Measurements from ENCODE around the gene B3GALNT1.
A peak's percentile ranks its signal among the peaks of the same experiment; 100 is the strongest.

B3GALNT1 gene, protein sequence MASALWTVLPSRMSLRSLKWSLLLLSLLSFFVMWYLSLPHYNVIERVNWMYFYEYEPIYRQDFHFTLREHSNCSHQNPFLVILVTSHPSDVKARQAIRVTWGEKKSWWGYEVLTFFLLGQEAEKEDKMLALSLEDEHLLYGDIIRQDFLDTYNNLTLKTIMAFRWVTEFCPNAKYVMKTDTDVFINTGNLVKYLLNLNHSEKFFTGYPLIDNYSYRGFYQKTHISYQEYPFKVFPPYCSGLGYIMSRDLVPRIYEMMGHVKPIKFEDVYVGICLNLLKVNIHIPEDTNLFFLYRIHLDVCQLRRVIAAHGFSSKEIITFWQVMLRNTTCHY

DNA sequence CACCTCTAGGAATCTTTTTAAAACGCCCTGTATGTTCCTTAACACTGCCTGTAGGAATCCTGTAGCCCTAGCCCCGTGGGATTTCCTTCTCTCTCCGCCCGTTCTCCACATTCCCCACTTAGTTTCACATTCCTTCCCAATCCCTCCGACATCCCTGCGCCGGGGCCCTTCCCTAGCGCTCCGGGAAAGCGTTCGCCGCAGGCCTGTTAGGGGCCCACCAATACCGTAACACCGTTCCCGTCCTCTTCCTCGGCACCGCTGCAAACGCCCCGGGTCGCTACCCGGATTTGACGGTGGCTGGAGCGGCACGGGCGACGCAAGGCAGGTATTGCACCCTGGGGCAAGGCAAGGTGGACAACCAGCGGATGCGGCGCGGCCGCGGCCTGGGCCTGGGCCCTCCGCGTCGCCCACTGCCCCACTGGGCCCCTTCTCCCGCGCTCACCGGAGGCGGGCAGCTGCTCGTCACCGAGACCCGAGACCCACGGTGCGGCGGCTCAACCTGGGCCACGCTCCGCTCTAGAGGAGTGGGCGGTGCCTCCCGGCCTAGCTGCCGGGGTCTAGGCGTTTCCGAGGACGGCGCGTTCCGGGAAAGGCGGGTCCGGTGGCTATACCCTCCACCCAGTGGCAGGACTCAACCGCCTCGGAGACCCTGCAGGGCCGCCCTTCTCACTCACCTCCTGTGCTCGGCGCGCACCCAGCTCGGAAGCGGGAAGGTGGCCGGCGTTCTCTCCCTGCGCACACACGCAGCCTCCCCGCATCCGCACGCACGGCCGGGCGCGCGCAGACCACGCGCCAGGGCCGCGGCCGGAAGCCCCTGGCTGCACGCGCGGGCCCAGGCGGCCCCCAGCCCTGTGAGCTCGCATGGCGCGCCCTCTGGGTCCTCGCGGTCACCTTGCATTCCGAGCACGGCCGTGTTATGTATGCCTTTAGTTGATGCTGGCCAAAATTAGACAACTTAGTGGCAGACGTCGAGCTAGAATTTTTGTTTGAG, at the start of gene B3GALNT1:
Gene B3GALNT1 (minus strand): TSS at position 789 of the 991 bp plus-strand sequence. CDS start 18,595 bp downstream, outside the sequence.
- DNase-seq (ENCODE audit: low spot score), result peak; percentile 67

DNA sequence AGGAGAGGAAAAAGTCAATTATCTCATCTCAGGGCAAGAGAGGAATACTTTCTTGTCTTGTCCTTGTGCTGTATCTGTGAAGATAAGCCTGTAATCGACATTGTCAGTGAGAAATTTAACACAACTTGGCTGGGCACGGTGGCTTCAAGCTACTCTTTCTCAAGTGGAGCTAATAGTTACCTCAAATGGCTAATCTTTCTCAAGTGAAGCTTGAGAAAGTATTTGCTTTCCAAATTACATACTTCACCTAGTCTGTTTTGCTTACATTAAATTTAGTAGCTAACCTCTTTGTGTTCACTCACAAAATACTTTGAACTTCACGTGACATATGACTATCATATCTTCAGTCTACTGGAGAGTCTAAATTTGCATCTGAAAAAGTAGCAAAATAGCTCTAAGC, 48.3 kb upstream of the B3GALNT1 start:
- DNase-seq (ENCODE audit: low spot score), result no peak

- DNase-seq (ENCODE audit: low spot score), result no peak
Observed at GRCh38 chr3:161150001-161150525, 44.9 kb upstream of the B3GALNT1 start.

DNA sequence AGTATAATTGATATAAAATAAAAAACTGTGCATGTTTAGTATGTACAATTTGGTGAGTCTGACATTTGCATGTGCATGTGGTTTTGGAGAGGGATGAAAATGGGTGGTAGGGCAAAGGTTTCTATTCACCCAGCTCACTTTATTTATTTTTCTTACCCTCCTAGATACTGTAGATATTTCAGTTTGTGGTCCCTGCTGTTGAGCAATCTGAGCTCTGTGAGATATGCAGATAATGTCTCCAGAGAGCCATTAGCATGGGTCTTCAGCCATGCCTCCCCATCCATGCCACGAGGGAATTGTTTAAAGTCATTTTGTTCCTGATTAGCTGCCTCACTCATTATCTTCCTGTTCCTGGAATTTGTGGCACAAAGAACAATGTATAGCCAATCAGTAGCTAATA, 44.4 kb upstream of the B3GALNT1 start:
- no peak for DNase-seq (ENCODE audit: low spot score)

DNA sequence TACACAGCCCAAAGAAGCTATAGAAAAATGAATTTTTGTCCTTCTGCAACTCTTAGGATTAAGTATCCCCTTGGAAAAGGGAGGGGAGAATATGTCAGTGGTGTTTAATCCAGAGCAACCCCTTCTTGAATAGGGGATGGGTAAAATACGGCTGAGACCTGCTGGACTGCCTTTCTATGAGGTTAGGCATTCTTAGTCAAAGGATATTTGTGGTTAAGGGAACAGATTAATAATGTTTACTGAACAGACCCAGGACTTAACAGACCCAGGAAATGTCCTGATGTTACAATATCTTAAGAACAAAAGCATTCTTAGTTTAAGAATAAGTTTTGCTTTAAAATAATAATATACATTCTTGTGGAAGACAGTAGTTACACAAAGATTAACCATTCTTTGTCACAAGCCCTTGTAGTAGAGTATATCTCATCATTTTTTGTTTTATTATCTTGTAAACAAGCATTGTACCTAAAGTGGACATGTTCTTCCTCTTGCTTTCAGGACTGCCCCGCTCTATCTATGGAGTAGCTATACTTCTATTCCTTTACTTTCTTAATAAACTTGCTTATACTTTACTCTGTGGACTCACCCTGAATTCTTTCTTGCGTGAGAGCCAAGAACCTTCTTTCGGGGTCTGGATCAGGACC, 43.8 kb upstream of the B3GALNT1 start:
- DNase-seq (ENCODE audit: low spot score), result no peak

DNA sequence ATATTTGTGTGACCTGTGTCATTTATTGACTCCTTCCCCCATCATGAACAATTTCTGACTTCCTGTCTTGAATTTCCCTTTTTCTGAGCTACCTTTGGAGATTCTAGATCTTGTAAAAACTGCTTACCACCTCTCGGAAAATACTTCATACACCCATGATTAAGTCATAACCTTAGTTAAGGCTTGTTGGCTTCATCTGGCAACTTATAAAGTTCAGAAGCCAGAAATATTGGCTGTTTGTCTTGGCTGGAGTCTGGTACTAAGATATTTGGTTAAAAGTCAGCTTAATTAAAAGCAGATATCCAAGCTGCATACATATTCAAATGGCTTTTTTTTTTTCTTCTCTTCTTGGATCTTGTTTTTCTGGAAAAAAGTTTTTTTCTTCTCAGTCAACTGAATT, 37.3 kb upstream of the B3GALNT1 start:
- no peak for DNase-seq (ENCODE audit: low spot score)

DNA sequence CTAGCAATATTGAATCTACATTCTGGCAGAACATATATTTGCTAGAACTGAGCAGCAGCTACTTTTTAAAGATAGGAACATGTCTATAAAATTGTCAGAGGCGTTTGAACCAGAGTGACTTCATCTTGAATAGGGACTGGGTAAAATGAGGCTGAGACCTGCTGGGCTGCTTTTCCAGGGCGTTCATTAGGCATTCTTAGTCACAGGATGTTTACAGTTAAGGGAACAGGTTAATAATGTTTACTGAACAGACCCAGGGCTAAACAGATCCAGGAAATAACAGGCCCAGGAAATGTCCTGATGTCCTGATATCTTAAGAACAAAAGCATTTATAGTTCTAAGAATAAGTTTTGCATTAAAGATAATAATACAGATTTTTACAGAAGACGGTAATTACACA, 34.5 kb upstream of the B3GALNT1 start:
- no peak for DNase-seq (ENCODE audit: low spot score)

- DNase-seq (ENCODE audit: low spot score), result no peak
Observed at GRCh38 chr3:161137260-161137659, 32.1 kb upstream of the B3GALNT1 start.

GRCh38 chr3:161132391-161132790, 27.2 kb upstream of the B3GALNT1 start:
- no peak for DNase-seq (ENCODE audit: low spot score)

GRCh38 chr3:161126495-161126894, 21.3 kb upstream of the B3GALNT1 start:
- DNase-seq (ENCODE audit: low spot score), result no peak

DNA sequence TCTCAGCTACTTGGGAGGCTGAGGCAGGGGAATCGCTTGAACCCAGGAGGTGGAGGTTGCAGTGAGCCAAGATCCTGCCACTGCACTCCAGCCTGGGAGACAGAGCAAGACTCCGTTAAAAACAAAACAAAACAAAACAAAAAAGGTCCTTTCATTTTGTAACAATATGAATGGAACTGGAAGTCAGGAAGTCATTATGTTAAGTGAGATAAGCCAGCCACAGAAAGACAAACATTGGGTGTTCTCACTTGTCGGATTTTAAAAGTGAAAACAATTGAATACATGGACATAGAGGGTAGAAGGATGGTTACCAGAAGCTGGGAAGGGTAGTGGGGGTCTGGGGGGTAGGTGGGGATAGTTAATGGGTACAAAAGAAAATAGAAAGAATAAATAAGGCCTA, 12.5 kb upstream of the B3GALNT1 start:
- DNase-seq (ENCODE audit: low spot score), result no peak

DNA sequence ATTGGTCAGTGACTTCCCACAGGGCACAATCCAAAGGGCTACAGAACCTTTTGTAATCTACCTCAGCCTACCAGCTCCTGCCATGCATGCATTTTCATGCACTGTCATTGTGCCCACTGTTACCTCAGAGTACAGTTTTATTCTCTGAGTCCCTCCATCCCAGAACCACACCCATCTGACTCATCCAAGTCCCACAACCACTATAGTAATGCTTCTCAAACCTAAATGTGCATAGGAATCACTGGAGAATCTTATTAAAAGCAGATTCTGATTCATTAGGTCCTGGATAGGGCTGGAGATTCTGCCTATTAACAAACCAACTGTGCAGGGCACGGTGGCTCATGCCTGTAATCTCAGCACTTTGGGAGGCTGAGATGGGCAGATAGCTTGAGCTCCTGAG, 3.7 kb upstream of the B3GALNT1 start:
- DNase-seq (ENCODE audit: low spot score), result peak; percentile 45

DNA sequence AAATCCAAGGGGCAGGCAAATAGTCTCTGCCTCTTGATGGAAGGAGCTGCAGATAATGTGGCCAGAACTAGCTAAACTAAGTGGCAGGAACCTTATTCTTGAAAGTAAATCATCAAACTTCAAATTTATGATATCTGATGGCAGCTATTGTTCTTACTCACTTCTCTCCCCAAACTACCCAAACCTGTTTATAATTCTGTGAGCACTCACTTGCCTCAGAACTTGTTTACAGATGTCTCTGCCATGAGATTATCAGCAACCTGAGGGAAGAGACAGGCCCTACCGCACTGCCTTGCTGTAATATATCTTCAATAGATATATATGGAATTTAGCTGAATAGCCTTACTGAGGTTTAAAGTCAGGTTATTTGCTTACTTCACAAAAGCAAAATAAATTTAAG, 2.2 kb upstream of the B3GALNT1 start:
- DNase-seq (ENCODE audit: low spot score), result no peak

DNA sequence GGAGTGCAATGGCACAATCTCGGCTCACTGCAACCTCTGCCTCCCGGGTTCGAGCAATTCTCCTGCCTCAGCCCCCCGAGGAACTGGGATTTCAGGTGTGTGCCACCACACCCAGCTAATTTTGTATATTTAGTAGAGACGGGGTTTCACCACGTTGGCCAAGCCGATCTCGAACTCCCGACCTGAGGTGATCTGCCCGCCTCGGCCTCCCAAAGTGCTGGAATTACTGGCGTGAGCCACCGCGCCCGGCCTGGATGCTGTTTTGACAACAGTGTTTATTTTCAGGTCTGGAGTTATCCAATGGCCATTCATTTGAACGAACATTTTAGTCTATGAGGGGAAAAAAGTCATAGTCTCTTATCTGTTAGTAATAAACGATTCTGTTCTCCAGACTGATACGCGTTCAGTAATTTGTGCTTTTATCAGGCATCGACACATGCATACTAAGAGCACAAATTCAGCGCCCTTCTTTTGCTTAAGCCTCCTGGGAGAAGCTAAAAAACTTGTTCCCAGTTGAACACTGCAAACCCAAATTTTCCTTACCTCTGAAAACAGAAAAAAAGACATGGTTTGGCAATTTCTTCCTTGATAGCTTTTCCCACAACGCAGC, 1.3 kb downstream of the B3GALNT1 start:
- DNase-seq (ENCODE audit: low spot score), result no peak

- DNase-seq (ENCODE audit: low spot score), result no peak
Observed at GRCh38 chr3:161101609-161102008, 3.5 kb downstream of the B3GALNT1 start.

- DNase-seq (ENCODE audit: low spot score), result no peak
Observed at GRCh38 chr3:161100994-161101393, 4.2 kb downstream of the B3GALNT1 start.

DNA sequence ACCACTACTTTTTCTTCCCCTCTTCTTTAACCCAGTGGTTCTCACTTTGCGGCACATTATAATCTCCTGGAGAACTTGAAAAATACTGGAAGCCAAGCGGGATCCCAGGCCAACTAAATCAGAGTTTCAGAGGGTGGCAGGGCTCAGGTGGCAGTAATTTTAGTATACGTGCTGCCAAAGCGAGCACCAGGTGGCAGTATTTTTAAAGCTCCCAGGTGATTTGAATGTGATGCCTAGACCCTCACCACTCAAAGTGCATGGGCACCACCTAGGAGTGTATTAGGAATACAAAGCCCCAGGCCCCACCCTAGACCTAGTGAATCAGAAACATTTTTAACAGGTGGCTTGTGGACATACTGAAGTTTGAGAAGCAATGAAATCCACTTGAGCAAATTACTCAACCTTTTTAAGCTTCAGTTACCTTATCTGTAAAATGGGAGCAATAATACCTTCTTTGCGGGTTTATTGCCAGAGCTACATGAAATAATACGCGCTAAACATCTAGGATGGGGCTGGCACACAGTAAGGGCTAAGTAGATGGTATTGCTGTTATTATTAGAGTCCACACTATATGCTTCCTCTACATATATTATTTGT, 8.3 kb downstream of the B3GALNT1 start:
- no peak for DNase-seq (ENCODE audit: low spot score)

DNA sequence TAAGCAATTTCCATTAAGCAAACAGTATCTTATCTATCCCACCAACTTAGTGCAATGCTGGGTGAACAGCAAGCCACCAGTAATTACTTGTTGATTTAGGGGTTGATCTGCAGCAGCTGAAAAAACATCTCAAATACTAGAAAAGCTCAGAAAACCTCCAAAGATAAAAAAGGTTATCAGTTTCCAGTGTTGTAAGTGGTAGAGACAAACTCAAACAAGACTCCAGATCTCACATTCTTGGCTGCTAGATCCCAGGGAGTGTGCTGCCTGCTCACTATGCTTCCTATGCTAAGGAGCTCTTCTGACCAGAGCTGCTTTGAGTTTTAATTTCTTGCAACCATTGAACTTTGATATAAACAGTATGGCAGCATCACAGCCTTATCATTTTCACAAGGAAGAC, 11.3 kb downstream of the B3GALNT1 start:
- no peak for DNase-seq (ENCODE audit: low spot score)

- no peak for DNase-seq (ENCODE audit: low spot score)
Observed at GRCh38 chr3:161084277-161084676, 20.9 kb downstream of the B3GALNT1 start.

- no peak for DNase-seq (ENCODE audit: low spot score)
Observed at GRCh38 chr3:161083131-161083530, 22.0 kb downstream of the B3GALNT1 start.

GRCh38 chr3:161082063-161082462, 23.1 kb downstream of the B3GALNT1 start:
- no peak for DNase-seq (ENCODE audit: low spot score)
